Measurements from ENCODE around the gene SNAPC2. TPM values are rescaled to one million over a fixed set of nuclear protein-coding genes. Genes with fewer than 3 reads are reported as not detected.

The SNAPC2 gene
- total and polyA plus RNA-seq, 2 experiments from 2014 or later = 33.7 to 47.2 TPM

DNA sequence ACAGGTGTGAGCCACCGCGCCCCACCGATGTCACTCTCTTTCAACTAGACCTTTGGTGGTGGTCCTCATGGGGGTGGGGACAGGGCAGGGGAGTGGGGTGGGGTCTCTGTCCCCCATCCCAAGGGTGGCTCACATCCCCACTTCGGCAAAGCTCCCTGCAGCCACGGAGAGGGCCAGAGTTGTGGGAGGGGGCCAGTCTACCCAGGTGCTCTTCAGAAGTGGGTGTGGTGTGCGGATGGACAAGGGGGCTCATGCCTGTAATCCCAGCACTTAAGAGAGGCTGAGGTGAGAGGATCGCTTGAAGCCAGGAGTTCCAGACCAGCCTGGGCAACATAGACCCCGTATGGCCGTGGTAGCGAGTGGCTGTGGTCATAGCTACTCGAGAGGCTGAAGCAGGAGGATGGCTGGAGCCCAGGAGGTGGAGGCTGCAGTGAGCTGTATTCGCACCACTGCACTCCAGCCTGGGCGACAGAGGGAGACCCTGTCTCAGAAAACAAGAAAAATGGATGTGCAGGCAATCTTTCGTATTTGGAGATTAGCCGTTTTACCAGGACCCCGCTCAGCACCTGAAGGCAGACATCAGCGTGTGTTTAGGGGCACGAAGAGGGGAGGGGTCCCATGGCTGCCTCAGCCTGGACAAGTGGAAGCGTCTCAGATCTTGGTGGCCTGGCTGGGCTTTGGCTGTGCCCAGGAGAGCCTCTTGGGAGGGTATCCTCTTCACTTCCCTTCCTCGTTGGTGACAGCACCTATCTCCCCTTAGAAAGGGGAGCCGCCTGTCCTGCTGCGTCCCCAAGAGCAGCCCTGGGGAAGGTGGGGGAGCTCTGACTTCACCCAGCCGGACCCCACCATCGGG lies 4.7 kb upstream of the SNAPC2 start:
- Histone ChIP-seq H4K20me1 (ENCODE audit: insufficient read depth) (no peaks in the 10 kb centered on the region), H3K27ac (no peak overlapping the region), H3K4me1 (ENCODE audit: insufficient read depth) (no peaks in the 10 kb centered on the region), H3K4me2 (ENCODE audit: unreplicated experiment) (peak overlapping the region; percentile 88), H3K36me3 (ENCODE audit: low read depth) (no peaks in the 10 kb centered on the region; the same call in 1 of the 2 replicates), H3K79me2 (ENCODE audit: insufficient read depth) (no peaks in the 10 kb centered on the region), H2AFZ (peak overlapping the region; percentile 79), H3F3A (ENCODE audit: insufficient read depth) (no peaks in the 10 kb centered on the region), H3K4me3 (peak overlapping the region; percentile 74), H3K9me2 (ENCODE audit: insufficient read depth) (no peaks in the 10 kb centered on the region), H3K9me3 (ENCODE audit: low read depth) (no peaks in the 10 kb centered on the region), H3K27me3 (replicated peaks; ENCODE audit: insufficient read depth) (no peaks in the 10 kb centered on the region), H3K9ac (peak overlapping the region; percentile 73)
- TF ChIP-seq EZH2phosphoT487 (IDR thresholded peaks at IDR 0.05; ENCODE audit: insufficient read depth, low read depth) = no peak
- no peak for TF ChIP-seq EZH2 (IDR thresholded peaks at IDR 0.05; ENCODE audit: insufficient read depth, poor library complexity, severe bottlenecking)
- no peak for DNase-seq
- in situ Hi-C loops (cut with MboI) = no loop called here
- 41 to 44% methylated on average over 23 to 24 of the region's 24 CpGs for WGBS, 2 experiments (ENCODE audit: low coverage in 1 of 2, low lambda C conversion rate in 2 of 2, missing lambda C conversion rate in 2 of 2)

DNA sequence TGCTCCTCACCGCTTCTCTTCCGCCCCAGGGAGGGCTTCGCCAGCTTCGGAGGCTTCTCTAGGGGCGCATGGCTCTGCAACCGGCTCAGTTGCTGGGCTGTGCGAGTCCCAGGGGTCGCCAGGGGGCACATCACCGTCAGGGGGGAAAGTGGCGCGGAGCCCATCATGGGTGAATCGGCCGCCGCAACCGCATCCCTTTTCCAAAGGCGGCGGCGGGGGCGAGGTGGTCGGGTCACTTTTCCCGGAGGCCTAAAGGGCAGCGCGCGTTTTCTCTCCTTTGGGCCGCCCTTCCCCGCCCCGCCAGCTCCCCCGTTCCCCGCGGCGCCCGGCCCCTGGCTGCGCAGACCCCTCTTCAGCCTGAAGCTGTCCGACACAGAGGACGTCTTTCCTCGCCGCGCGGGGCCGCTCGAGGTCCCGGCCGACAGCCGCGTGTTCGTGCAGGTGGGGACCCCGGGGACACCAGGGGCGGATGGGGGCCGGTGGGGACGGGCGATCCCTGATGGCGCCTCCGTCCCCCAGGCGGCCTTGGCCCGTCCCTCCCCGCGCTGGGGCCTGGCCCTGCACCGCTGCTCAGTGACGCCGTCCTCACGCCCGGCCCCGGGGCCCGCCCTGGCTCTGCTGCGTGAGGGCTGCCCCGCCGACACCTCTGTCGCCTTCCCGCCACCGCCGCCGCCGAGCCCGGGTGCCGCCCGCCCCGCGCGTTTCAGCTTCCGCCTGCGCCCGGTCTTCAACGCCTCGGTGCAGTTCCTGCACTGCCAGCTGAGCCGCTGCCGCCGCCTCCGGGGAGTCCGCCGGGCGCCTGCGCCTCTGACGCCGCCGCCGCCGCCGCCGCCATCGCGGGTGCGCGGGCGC lies 3.8 kb upstream of the SNAPC2 start:
- TF ChIP-seq EZH2phosphoT487 (IDR thresholded peaks at IDR 0.05; ENCODE audit: insufficient read depth, low read depth) = no peak
- no peak for TF ChIP-seq EZH2 (IDR thresholded peaks at IDR 0.05; ENCODE audit: insufficient read depth, poor library complexity, severe bottlenecking)
- Histone ChIP-seq H3K4me3 (peak overlapping the region; percentile 74), H3K79me2 (ENCODE audit: insufficient read depth) (no peaks in the 10 kb centered on the region), H3K9ac (peak overlapping the region; percentile 73), H3F3A (ENCODE audit: insufficient read depth) (no peaks in the 10 kb centered on the region), H3K4me1 (ENCODE audit: insufficient read depth) (0 out of 2 replicates have a peak, but pooled peaks cover under 1% of the 10 kb centered on the region), H3K27ac (peak overlapping the region; percentile 31; the same call in 1 of the 2 replicates), H3K9me2 (ENCODE audit: insufficient read depth) (no peaks in the 10 kb centered on the region), H2AFZ (peak overlapping the region; percentile 79), H3K4me2 (ENCODE audit: unreplicated experiment) (peak overlapping the region; percentile 88), H3K27me3 (replicated peaks; ENCODE audit: insufficient read depth) (no peaks in the 10 kb centered on the region), H4K20me1 (ENCODE audit: insufficient read depth) (no peaks in the 10 kb centered on the region), H3K9me3 (ENCODE audit: low read depth) (no peaks in the 10 kb centered on the region), H3K36me3 (ENCODE audit: low read depth) (no peaks in the 10 kb centered on the region; the same call in 1 of the 2 replicates)
- DNase-seq = peak; percentile 78
- 2% methylated on average over 39 to 90 of the region's 104 CpGs for WGBS, 2 experiments (ENCODE audit: low coverage in 1 of 2, low lambda C conversion rate in 2 of 2, missing lambda C conversion rate in 2 of 2)
- in situ Hi-C loops (cut with MboI) = no loop called here

DNA sequence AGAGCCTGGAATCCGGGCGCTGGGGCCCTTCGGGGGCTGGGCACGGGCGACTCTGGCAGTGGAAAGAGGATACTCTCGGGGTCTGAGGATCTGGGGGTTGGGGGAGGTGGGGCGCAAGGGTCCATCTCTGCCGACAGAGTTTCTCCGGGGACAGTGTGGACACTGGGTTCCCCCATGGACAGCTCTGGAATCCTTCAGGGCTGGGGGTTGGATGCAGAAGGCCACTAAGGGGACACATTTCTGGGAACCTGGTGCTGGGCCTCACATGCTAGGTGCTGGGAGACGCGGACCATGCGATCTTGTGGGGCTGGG lies 3.2 kb upstream of the SNAPC2 start:
- H2AFZ ChIP-seq = peak overlapping the region; percentile 79
- H4K20me1 ChIP-seq (ENCODE audit: insufficient read depth) = no peaks in the 10 kb centered on the region
- TF ChIP-seq EZH2phosphoT487 (IDR thresholded peaks at IDR 0.05; ENCODE audit: insufficient read depth, low read depth) = no peak
- TF ChIP-seq EZH2 (IDR thresholded peaks at IDR 0.05; ENCODE audit: insufficient read depth, poor library complexity, severe bottlenecking) = no peak
- in situ Hi-C loops (cut with MboI) = no loop called here
- H3K27ac ChIP-seq = peak overlapping the region; percentile 31
- no peaks in the 10 kb centered on the region for H3K9me3 ChIP-seq (ENCODE audit: low read depth)
- H3K9me2 ChIP-seq (ENCODE audit: insufficient read depth) = no peaks in the 10 kb centered on the region
- H3K9ac ChIP-seq = peak overlapping the region; percentile 73
- WGBS, 2 experiments (ENCODE audit: low coverage in 1 of 2, low lambda C conversion rate in 2 of 2, missing lambda C conversion rate in 2 of 2) = 8 to 9% methylated on average over 9 to 12 of the region's 12 CpGs
- H3K27me3 ChIP-seq (replicated peaks; ENCODE audit: insufficient read depth) = no peaks in the 10 kb centered on the region
- no peaks in the 10 kb centered on the region; the same call in 1 of the 2 replicates for H3K36me3 ChIP-seq (ENCODE audit: low read depth)
- H3K79me2 ChIP-seq (ENCODE audit: insufficient read depth) = no peaks in the 10 kb centered on the region
- peak overlapping the region; percentile 88 for H3K4me2 ChIP-seq (ENCODE audit: unreplicated experiment)
- peak overlapping the region; percentile 74 for H3K4me3 ChIP-seq
- no peak for DNase-seq
- 0 out of 2 replicates have a peak, but pooled peaks cover 6% of the 10 kb centered on the region for H3K4me1 ChIP-seq (ENCODE audit: insufficient read depth)
- H3F3A ChIP-seq (ENCODE audit: insufficient read depth) = no peaks in the 10 kb centered on the region
